A549 (cell line): ENCODE measurements around the gene TBC1D25. TPM values are rescaled to one million over a fixed set of nuclear protein-coding genes. Genes with fewer than 3 reads are reported as not detected.

Experiments used
- ATAC-seq, 2 experiments: fragments of 200-7000 bp in 1 of 2; fragments of >200 bp in 1 of 2; cut with Nextera tagmentation in 1 of 2; cut with Tn5 transposase in 1 of 2; 3 replicates each; pipeline versions ENCODE4 v1.8.0 to v1.9.1; 2018 to 2020; ENCODE audit warnings: mild to moderate bottlenecking in 1 of 2, moderate library complexity in 1 of 2
- CTCF ChIA-PET: fragments of 300-600 bp; sonication (Branson Sonifier 250); formaldehyde crosslinking; extraction: SDS; loops from one replicate; lab custom pipeline; 2021; ENCODE audit warnings: antibody characterized with exemption, inconsistent platforms; lab: Yijun Ruan, JAX
- POLR2A ChIA-PET: fragments of 350-600 bp; formaldehyde crosslinking; extraction: SDS; loops from one replicate; lab custom pipeline; 2021; ENCODE audit warnings: antibody characterized with exemption, inconsistent platforms; lab: Yijun Ruan, JAX
- DNase-seq, 2 experiments: peaks; one replicate each; pipeline versions ENCODE4 v3.0.0 to v3.0.0-alpha.2; 2011 to 2016; ENCODE audit warnings: low read depth in 1 of 2, low spot score in 1 of 2
- FAIRE-seq: peaks from 2 replicates; lab custom pipeline; 2011; peaks lifted over from hg19 to GRCh38; lab: Jason Lieb, UNC
- H3K27ac ChIP-seq, 2 experiments: fragments of >200 bp; sonication (Bioruptor Twin); formaldehyde crosslinking; 3 replicates each; pipeline ENCODE4 v1.5.1; 2016 to 2017
- H3K4me1 ChIP-seq: fragments of >200 bp; sonication (Bioruptor Twin); formaldehyde crosslinking; 3 replicates; pipeline ENCODE4 v1.6.1; 2016
- H3K4me2 ChIP-seq: fragments of >200 bp; sonication (Bioruptor Twin); formaldehyde crosslinking; 3 replicates; pipeline ENCODE4 v1.6.1; 2016
- H3K4me3 ChIP-seq: fragments of >200 bp; sonication (Bioruptor Twin); formaldehyde crosslinking; 3 replicates; pipeline ENCODE4 v1.5.1; 2016
- H3K9me3 ChIP-seq: fragments of >200 bp; sonication (Bioruptor Twin); formaldehyde crosslinking; 3 replicates; pipeline ENCODE4 v1.6.1; 2016
- EHMT2 ChIP-seq: fragments of 200-600 bp; sonication (generic); IDR thresholded peaks from 2 replicates; pipeline ENCODE4 v1.6.1; 2016; ENCODE audit warnings: antibody characterized with exemption, low read depth, mild to moderate bottlenecking, moderate library complexity
- FOSB ChIP-seq: fragments of 250-450 bp; sonication (Bioruptor Pico); IDR thresholded peaks from 2 replicates; pipeline ENCODE4 v1.5.0; 2020; ENCODE audit warnings: mild to moderate bottlenecking, moderate library complexity
- GATA3 ChIP-seq: IDR thresholded peaks from 2 replicates; pipeline ENCODE4 v1.6.1; 2012; ENCODE audit warnings: borderline replicate concordance
- HEYL ChIP-seq: fragments of 250-450 bp; sonication (Bioruptor Pico); IDR thresholded peaks from 2 replicates; pipeline ENCODE4 v1.8.0; 2021; ENCODE audit warnings: mild to moderate bottlenecking, moderate library complexity
- HOXB13 ChIP-seq: fragments of 250-450 bp; sonication (Bioruptor Pico); IDR thresholded peaks from 2 replicates; pipeline ENCODE4 v1.5.0; 2020; ENCODE audit warnings: low read depth, mild to moderate bottlenecking, moderate library complexity
- JUN ChIP-seq, 2 experiments: fragments of >200 bp; sonication (Bioruptor Twin); formaldehyde crosslinking; IDR thresholded peaks; 2 replicates in 1 of 2; 3 replicates in 1 of 2; pipeline ENCODE4 v1.6.1; 2016 to 2017
- MAZ ChIP-seq: fragments of 150-350 bp; IDR thresholded peaks from 2 replicates; pipeline ENCODE4 v1.6.1; 2014; ENCODE audit warnings: antibody characterized with exemption, low read depth, low read length, borderline replicate concordance
- RCOR1 ChIP-seq: fragments of 150-350 bp; IDR thresholded peaks from 2 replicates; pipeline ENCODE4 v1.6.1; 2014; ENCODE audit warnings: antibody characterized with exemption, low read length, low read depth
- ZC3H11A ChIP-seq: fragments of 450-650 bp; IDR thresholded peaks from 2 replicates; pipeline ENCODE4 v1.6.1; 2014; ENCODE audit warnings: antibody characterized with exemption, mild to moderate bottlenecking
- ZFP36 ChIP-seq: fragments of 450-650 bp; IDR thresholded peaks from 2 replicates; pipeline ENCODE4 v1.6.1; 2014; ENCODE audit warnings: borderline replicate concordance; ENCODE audit not compliant: partially characterized antibody
- WGBS: methylation state at CpG from one replicate; pipeline ENCODE4 v1.1.6; 2017; ENCODE audit errors: missing lambda C conversion rate; 5-methylcytosine and 5-hydroxymethylcytosine counted together
- polyA plus RNA-seq, 4 experiments: library from polyadenylated mRNA; depleted of rRNA in 3 of 4; stranded (reverse); fragments of >200 nt; fragmentation: RNase III in 1 of 4; extraction: RNeasy Plus Mini Kit Qiagen cat#74134 plus additional on column Dnase treatment in 1 of 4; gene quantifications; 2 replicates in 3 of 4; 3 replicates in 1 of 4; pipeline ENCODE4 v1.2.3, GENCODE V29; 2011 to 2017
- small RNA-seq, 6 experiments: library from RNA; depleted of rRNA; stranded (forward); fragments of <200 nt; gene quantifications; one replicate each; pipeline ENCODE3, GENCODE V24; 2012
- TF ChIP-seq, protein P1 (sequence below): fragments of 150-350 bp; IDR thresholded peaks from 2 replicates; pipeline ENCODE4 v1.6.1; 2014; ENCODE audit warnings: low read depth, mild to moderate bottlenecking, low read length

Gene TBC1D25
- polyA plus RNA-seq, 2 of the 4 experiments (the other 2 are of a cell fraction) = 8.6 to 13.0 TPM

DNA sequence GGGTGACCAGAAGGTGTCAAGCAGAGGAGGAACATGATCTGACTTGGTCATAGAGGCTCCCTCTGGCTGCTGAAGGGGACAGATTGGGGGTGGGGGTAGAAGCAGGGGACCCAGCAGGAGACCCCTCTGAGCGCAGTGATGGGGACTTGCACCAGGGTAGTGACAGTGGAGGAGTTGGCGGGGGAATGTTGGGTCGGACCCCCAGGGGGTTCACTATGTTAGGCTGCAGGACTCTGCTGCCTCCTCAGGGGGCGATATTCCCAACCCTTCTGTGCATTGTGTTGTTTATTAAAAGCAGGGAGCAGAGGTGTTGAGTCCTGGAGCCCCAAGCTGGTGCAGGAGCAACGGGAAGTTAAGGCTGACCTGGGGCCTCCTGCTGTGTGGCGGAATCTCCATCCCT is 66.6 kb downstream of the TBC1D25 start:
- Histone ChIP-seq H3K4me2 (no peak overlapping the region), H3K4me1 (no peaks in the 10 kb centered on the region), H3K4me3 (no peak overlapping the region), H3K9me3 (no peaks in the 10 kb centered on the region), H3K27ac (no peak overlapping the region)
- no peak for FAIRE-seq
- no peak for TF ChIP-seq RCOR1
- no peak for TF ChIP-seq MAZ
- no peak for TF ChIP-seq HEYL (CRISPR knock-in tag)
- no peak for TF ChIP-seq HOXB13 (CRISPR knock-in tag)
- TF ChIP-seq ZFP36 = no peak
- TF ChIP-seq FOSB (CRISPR knock-in tag) = no peak
- TF ChIP-seq, protein P1, sequence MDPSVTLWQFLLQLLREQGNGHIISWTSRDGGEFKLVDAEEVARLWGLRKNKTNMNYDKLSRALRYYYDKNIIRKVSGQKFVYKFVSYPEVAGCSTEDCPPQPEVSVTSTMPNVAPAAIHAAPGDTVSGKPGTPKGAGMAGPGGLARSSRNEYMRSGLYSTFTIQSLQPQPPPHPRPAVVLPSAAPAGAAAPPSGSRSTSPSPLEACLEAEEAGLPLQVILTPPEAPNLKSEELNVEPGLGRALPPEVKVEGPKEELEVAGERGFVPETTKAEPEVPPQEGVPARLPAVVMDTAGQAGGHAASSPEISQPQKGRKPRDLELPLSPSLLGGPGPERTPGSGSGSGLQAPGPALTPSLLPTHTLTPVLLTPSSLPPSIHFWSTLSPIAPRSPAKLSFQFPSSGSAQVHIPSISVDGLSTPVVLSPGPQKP = no peak
- TF ChIP-seq JUN (IDR thresholded peaks at IDR 0.05) = no peak
- TF ChIP-seq GATA3 = no peak
- CTCF ChIA-PET = no interaction called here
- no peak for DNase-seq
- POLR2A ChIA-PET = interaction anchor here (2.8 kb wide), 1 partner anchor 8 kb away, joined by 13 read pairs; no protein-coding TSS in a partner anchor
- 85% methylated on average over 6 of the region's 6 CpGs for WGBS
- ATAC-seq = peak; percentile 38 to 45; a peak in 4 of 6 replicates

DNA sequence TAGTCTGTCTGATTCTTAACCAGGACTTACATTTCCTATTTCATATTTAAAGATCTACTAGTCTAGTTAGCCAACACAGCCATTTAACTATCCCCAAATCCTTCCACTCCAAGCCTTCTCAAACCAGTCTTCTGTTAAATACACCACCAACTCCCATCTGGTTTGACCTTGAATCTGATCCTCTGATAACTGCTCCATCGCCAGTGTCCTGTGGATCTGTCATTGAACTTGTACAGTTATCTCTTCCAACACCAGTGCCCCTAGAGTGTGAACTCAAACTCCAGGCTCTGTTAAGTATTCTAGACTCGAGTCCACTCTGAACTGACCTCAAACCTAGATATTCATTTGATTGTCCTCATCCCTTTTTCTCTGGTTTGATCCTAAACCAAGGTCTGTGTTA is 72.2 kb downstream of the TBC1D25 start:
- Histone ChIP-seq H3K9me3 (no peaks in the 10 kb centered on the region), H3K4me3 (no peak overlapping the region), H3K4me2 (no peak overlapping the region), H3K4me1 (no peaks in the 10 kb centered on the region), H3K27ac (no peak overlapping the region)
- DNase-seq = no peak
- FAIRE-seq = peak; percentile 36
- ChIA-PET CTCF (no interaction called here), POLR2A (no interaction called here)
- 61% methylated on average over 2 of the region's 2 CpGs for WGBS
- TF ChIP-seq ZC3H11A (no peak), EHMT2 (no peak)
- ATAC-seq = no peak

Small RNAs within 50 kb of the gene (small RNA-seq; reads per million reads assigned to genes)
- 0 reads per million in 6 experiments for gene MRPL32P1

Other genes with a start within 250 kb of the TBC1D25 start
- not detected in 2 replicates for gene SSX3, start 183.0 kb upstream of the TBC1D25 start, polyA plus RNA-seq (2011; rRNA removed)
- gene SSX3, start 183.0 kb upstream of the TBC1D25 start, polyA plus RNA-seq (2017; fragmentation: RNase III; extraction: RNeasy Plus Mini Kit Qiagen cat#74134 plus additional on column Dnase treatment) = not detected in 3 replicates
- gene SSX4, start 156.2 kb upstream of the TBC1D25 start, polyA plus RNA-seq (2011; rRNA removed) = not detected in 2 replicates
- gene SSX4, start 156.2 kb upstream of the TBC1D25 start, polyA plus RNA-seq (2017; fragmentation: RNase III; extraction: RNeasy Plus Mini Kit Qiagen cat#74134 plus additional on column Dnase treatment) = not detected in 3 replicates
- not detected in 2 replicates for gene SSX4B, start 127.8 kb upstream of the TBC1D25 start, polyA plus RNA-seq (2011; rRNA removed)
- not detected in 3 replicates for gene SSX4B, start 127.8 kb upstream of the TBC1D25 start, polyA plus RNA-seq (2017; fragmentation: RNase III; extraction: RNeasy Plus Mini Kit Qiagen cat#74134 plus additional on column Dnase treatment)
- 0.32 and 0.36 TPM in 2 replicates for gene SLC38A5, start 69.5 kb upstream of the TBC1D25 start, polyA plus RNA-seq (2011; rRNA removed)
- 0.36 to 0.44 TPM (median 0.41 TPM) in 3 replicates for gene SLC38A5, start 69.5 kb upstream of the TBC1D25 start, polyA plus RNA-seq (2017; fragmentation: RNase III; extraction: RNeasy Plus Mini Kit Qiagen cat#74134 plus additional on column Dnase treatment)
- gene FTSJ1, start 63.5 kb upstream of the TBC1D25 start, polyA plus RNA-seq (2011; rRNA removed) = 36.2 and 37.1 TPM in 2 replicates
- 71.2 to 75.3 TPM (median 71.3 TPM) in 3 replicates for gene FTSJ1, start 63.5 kb upstream of the TBC1D25 start, polyA plus RNA-seq (2017; fragmentation: RNase III; extraction: RNeasy Plus Mini Kit Qiagen cat#74134 plus additional on column Dnase treatment)
- 9.4 and 13.3 TPM in 2 replicates for gene PORCN, start 30.7 kb upstream of the TBC1D25 start, polyA plus RNA-seq (2011; rRNA removed)
- gene PORCN, start 30.7 kb upstream of the TBC1D25 start, polyA plus RNA-seq (2017; fragmentation: RNase III; extraction: RNeasy Plus Mini Kit Qiagen cat#74134 plus additional on column Dnase treatment) = 15.1 to 18.6 TPM (median 16.8 TPM) in 3 replicates
- gene EBP, start 17.9 kb upstream of the TBC1D25 start, polyA plus RNA-seq (2011; rRNA removed) = 82.9 and 90.8 TPM in 2 replicates
- gene EBP, start 17.9 kb upstream of the TBC1D25 start, polyA plus RNA-seq (2017; fragmentation: RNase III; extraction: RNeasy Plus Mini Kit Qiagen cat#74134 plus additional on column Dnase treatment) = 114 to 159 TPM (median 142 TPM) in 3 replicates
- gene RBM3, start 34.8 kb downstream of the TBC1D25 start, polyA plus RNA-seq (2011; rRNA removed) = 214 and 337 TPM in 2 replicates
- 345 to 446 TPM (median 353 TPM) in 3 replicates for gene RBM3, start 34.8 kb downstream of the TBC1D25 start, polyA plus RNA-seq (2017; fragmentation: RNase III; extraction: RNeasy Plus Mini Kit Qiagen cat#74134 plus additional on column Dnase treatment)
- gene WDR13, start 57.8 kb downstream of the TBC1D25 start, polyA plus RNA-seq (2011; rRNA removed) = 32.4 and 47.4 TPM in 2 replicates
- gene WDR13, start 57.8 kb downstream of the TBC1D25 start, polyA plus RNA-seq (2017; fragmentation: RNase III; extraction: RNeasy Plus Mini Kit Qiagen cat#74134 plus additional on column Dnase treatment) = 47.1 to 57.3 TPM (median 51.9 TPM) in 3 replicates
- gene WAS, start 144.1 kb downstream of the TBC1D25 start, polyA plus RNA-seq (2011; rRNA removed) = 0.05 and 0.09 TPM in 2 replicates
- gene WAS, start 144.1 kb downstream of the TBC1D25 start, polyA plus RNA-seq (2017; fragmentation: RNase III; extraction: RNeasy Plus Mini Kit Qiagen cat#74134 plus additional on column Dnase treatment) = 0.21 to 0.44 TPM (median 0.29 TPM) in 3 replicates
- 12.8 and 13.4 TPM in 2 replicates for gene SUV39H1, start 157.0 kb downstream of the TBC1D25 start, polyA plus RNA-seq (2011; rRNA removed)
- 19.9 to 20.3 TPM (median 20.0 TPM) in 3 replicates for gene SUV39H1, start 157.0 kb downstream of the TBC1D25 start, polyA plus RNA-seq (2017; fragmentation: RNase III; extraction: RNeasy Plus Mini Kit Qiagen cat#74134 plus additional on column Dnase treatment)
- not detected in 2 replicates for gene GLOD5, start 222.0 kb downstream of the TBC1D25 start, polyA plus RNA-seq (2011; rRNA removed)
- not detected in 3 replicates for gene GLOD5, start 222.0 kb downstream of the TBC1D25 start, polyA plus RNA-seq (2017; fragmentation: RNase III; extraction: RNeasy Plus Mini Kit Qiagen cat#74134 plus additional on column Dnase treatment)
- not detected in 2 replicates for gene GATA1, start 246.9 kb downstream of the TBC1D25 start, polyA plus RNA-seq (2011; rRNA removed)
- gene GATA1, start 246.9 kb downstream of the TBC1D25 start, polyA plus RNA-seq (2017; fragmentation: RNase III; extraction: RNeasy Plus Mini Kit Qiagen cat#74134 plus additional on column Dnase treatment) = not detected in 3 replicates